ENCODE results near the gene BPIFB2. TPM values are rescaled to one million over a fixed set of nuclear protein-coding genes. Genes with fewer than 3 reads are reported as not detected.

The BPIFB2 gene
- total RNA-seq, 1 experiment from 2014 or later, result 0.15 TPM

DNA sequence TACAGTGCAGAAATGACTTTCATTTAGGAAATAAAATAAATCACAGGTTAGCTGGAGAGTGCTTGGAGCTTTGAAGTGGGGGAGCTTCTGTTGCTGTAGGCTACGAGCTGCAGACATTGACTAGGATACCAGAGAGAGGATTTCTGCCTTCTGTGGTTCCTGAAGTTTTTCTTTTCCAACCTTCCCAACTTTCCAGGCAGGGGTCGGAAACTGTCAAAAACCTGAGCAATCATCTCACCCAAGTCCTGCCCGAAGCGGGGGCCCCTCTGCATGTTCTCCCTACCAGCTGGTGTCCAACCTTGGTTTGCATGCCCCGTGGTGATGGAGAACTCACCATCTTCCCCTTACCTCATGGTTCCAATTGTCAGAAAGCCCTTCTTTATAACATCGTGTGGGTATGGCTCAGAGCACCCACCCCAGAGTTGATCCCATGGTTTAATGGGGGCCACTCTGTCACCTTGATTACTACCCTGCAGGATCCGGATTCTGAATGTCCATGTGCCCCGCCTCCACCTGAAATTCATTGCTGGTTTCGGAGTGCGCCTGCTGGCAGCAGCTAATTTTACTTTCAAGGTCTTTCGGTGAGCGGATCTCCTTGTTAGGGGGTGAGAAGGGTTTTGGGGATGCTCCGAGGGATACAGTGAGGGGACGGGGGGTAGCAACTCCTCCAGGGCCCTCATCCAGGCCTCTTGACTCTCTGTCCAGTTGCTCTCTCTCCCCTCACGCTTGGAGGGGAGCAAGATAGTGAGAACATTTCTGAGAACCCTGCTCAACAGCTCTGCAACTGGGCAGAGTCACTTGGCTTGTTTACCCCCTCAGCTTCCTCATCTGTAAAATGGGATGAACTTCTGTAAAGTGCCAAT lies 5.1 kb downstream of the BPIFB2 start:
- no peaks in the 10 kb centered on the region for H3K79me2 ChIP-seq (ENCODE audit: insufficient read depth, low read length)
- H3K4me3 ChIP-seq (replicated peaks in 1 of 2; ENCODE audit: low read depth in 1 of 2, low read length in 2 of 2), result no peak overlapping the region
- no peaks in the 10 kb centered on the region for H3K9me3 ChIP-seq (ENCODE audit: control insufficient read depth in 1 of 2, insufficient read depth in 1 of 2, low read depth in 1 of 2, low read length in 2 of 2)
- POLR2A ChIA-PET, result no interaction called here
- H3K27ac ChIP-seq (ENCODE audit: low read depth, low read length), result no peak overlapping the region
- ATAC-seq (no peak), DNase-seq (ENCODE audit: low read depth, low spot score) (no peak)
- no peak overlapping the region for H3K9ac ChIP-seq (ENCODE audit: low read length)
- intact Hi-C loops (cut with micrococcal nuclease), result no loop called here
- no TSS peak for BruUV-seq (replicated peaks)
- H3K27me3 ChIP-seq (ENCODE audit: insufficient read depth, low read length), result peaks cover 13% of the 10 kb centered on the region; the same call in 1 of the 2 replicates
- H3K9me2 ChIP-seq (ENCODE audit: insufficient read depth), result no peaks in the 10 kb centered on the region
- TF ChIP-seq EZH2 (IDR thresholded peaks at IDR 0.05) (no peak), ZFX (IDR thresholded peaks at IDR 0.05) (no peak), CBX3 (IDR thresholded peaks at IDR 0.05; ENCODE audit: low read depth) (no peak), RAD21 (IDR thresholded peaks at IDR 0.05; ENCODE audit: low read depth) (no peak), TCF7L2 (IDR thresholded peaks at IDR 0.05; ENCODE audit: borderline replicate concordance, extremely low read depth, insufficient read depth, insufficient read length) (no peak), SIN3A (IDR thresholded peaks at IDR 0.05; ENCODE audit: low read depth) (no peak), ZNF274 (IDR thresholded peaks at IDR 0.05; ENCODE audit: low read depth, low read length) (no peak), FOSL1 (IDR thresholded peaks at IDR 0.05; ENCODE audit: low read depth) (no peak), SRF (IDR thresholded peaks at IDR 0.05; ENCODE audit: low read depth) (no peak)
- TF ChIP-seq, protein P1, sequence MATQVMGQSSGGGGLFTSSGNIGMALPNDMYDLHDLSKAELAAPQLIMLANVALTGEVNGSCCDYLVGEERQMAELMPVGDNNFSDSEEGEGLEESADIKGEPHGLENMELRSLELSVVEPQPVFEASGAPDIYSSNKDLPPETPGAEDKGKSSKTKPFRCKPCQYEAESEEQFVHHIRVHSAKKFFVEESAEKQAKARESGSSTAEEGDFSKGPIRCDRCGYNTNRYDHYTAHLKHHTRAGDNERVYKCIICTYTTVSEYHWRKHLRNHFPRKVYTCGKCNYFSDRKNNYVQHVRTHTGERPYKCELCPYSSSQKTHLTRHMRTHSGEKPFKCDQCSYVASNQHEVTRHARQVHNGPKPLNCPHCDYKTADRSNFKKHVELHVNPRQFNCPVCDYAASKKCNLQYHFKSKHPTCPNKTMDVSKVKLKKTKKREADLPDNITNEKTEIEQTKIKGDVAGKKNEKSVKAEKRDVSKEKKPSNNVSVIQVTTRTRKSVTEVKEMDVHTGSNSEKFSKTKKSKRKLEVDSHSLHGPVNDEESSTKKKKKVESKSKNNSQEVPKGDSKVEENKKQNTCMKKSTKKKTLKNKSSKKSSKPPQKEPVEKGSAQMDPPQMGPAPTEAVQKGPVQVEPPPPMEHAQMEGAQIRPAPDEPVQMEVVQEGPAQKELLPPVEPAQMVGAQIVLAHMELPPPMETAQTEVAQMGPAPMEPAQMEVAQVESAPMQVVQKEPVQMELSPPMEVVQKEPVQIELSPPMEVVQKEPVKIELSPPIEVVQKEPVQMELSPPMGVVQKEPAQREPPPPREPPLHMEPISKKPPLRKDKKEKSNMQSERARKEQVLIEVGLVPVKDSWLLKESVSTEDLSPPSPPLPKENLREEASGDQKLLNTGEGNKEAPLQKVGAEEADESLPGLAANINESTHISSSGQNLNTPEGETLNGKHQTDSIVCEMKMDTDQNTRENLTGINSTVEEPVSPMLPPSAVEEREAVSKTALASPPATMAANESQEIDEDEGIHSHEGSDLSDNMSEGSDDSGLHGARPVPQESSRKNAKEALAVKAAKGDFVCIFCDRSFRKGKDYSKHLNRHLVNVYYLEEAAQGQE (IDR thresholded peaks at IDR 0.05; ENCODE audit: low read depth), result no peak
- CTCF ChIA-PET, result no interaction called here
- no peaks in the 10 kb centered on the region for H3K4me1 ChIP-seq (ENCODE audit: control insufficient read depth in 1 of 2, insufficient read depth in 2 of 2, low read length in 2 of 2)
- no peaks in the 10 kb centered on the region for H4K20me1 ChIP-seq (ENCODE audit: insufficient read depth)
- RAD21 ChIA-PET (ENCODE audit: low non-redundant PET in 1 of 2, low total read pairs in 2 of 2, uncharacterized antibody in 2 of 2, unreplicated experiment in 2 of 2), result no interaction called here
- no peak overlapping the region for H3K4me2 ChIP-seq (ENCODE audit: low read length)
- no peak overlapping the region for H2AFZ ChIP-seq (ENCODE audit: low read depth, low read length, poor library complexity, severe bottlenecking)
- H3K36me3 ChIP-seq (ENCODE audit: control insufficient read depth in 1 of 2, insufficient read depth in 2 of 2, low read length in 2 of 2), result no peaks in the 10 kb centered on the region

All from HCT116 (cell line).